NCI-H2227 (cell line): ENCODE results near the gene KCNT2.

Experiments
- DNase-seq: peaks from one replicate; lab custom pipeline; 2025; ENCODE audit not compliant: unreplicated experiment; lab: John Stamatoyannopoulos, UW

The KCNT2 gene

DNA sequence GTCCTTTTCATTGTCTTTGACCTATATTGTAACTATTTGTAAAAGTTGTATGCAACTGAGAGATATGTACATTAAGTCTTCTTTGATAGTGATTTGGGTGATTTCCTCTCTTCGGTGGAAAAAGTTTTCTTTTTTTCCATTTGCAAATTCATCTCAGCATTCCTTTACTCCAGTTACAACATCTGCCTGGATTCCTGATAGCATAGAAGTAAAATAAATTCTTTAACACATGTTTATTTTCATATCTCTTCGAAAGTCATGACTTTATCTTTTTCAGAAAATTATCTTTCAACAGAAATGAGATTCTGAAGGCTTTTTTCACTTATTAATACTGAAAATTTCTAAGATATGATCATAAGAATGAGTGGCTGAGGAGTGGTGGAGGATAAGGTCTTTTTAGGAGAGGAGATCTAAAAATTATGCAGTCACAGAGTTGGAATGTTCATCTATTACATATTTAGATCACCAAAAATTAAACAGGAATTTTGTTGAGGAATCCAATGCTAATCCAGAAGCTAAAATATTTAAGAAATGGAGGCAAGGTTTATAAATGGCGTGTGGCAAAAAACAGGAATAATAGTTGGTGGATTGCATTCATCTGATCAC lies 400.5 kb downstream of the KCNT2 start:
- no peak for DNase-seq

- no peak for DNase-seq
These were observed 402.4 kb downstream of the KCNT2 start for GRCh38 chr1:196205882-196206281.

- no peak for DNase-seq
These were observed 411.8 kb downstream of the KCNT2 start for GRCh38 chr1:196196486-196196885.

GRCh38 chr1:196193896-196194559 lies 414.2 kb downstream of the KCNT2 start:
- no peak for DNase-seq

GRCh38 chr1:196183941-196184340 lies 424.3 kb downstream of the KCNT2 start:
- no peak for DNase-seq

- no peak for DNase-seq
These were observed 426.7 kb downstream of the KCNT2 start for GRCh38 chr1:196181594-196181878.

- no peak for DNase-seq
These were observed 427.2 kb downstream of the KCNT2 start for GRCh38 chr1:196180847-196181593.

- no peak for DNase-seq
These were observed 430.1 kb downstream of the KCNT2 start for GRCh38 chr1:196178083-196178635.
